HG03135 (cell line): ENCODE results near the gene MYO5A.
"Not testable (repeated sequence)": the region's sequence is repeated elsewhere in the genome, so short reads cannot be mapped to it uniquely, and the experiment has no call there.

Source experiments
- ATAC-seq: cut with Tn5 transposase; IDR thresholded peaks from one replicate; pipeline ENCODE4 v1.9.1; 2021; ENCODE audit warnings: mild to moderate bottlenecking, moderate library complexity; ENCODE audit not compliant: unreplicated experiment

The MYO5A gene

GRCh38 chr15:52546031-52546751 lies 17.5 kb upstream of the MYO5A start:
- ATAC-seq = no peak

DNA sequence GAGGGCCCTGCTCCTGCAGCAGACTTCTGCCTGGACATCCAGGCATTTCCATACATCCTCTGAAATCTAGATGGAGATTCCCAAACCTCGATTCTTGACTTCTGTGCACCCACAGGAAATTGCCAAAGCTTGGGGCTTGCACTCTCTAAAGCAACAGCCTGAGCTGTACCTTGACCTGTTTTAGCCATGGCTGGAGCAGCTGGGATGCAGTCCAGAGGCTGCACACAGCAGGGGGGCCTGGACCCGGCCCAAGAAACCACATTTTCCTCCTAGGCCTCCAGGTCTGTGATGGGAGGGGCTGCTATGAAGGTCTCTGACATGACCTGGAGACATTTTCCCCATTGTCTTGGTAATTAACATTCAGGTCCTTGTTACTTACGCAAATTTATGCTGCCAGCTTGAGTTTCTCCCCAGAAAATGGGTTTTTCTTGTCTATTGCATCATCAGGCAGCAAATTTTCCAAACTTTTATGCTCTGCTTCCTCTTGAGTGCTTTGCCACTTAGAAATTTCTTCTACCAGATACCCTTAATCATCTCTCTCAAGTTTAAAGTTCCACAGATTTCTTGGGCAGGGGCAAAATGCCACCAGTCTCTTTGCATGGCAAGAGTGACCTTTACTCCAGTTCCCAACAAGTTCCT lies 11.8 kb upstream of the MYO5A start:
- ATAC-seq = no peak

- no peak for ATAC-seq
Observed at GRCh38 chr15:52537459-52537858, 8.8 kb upstream of the MYO5A start.

DNA sequence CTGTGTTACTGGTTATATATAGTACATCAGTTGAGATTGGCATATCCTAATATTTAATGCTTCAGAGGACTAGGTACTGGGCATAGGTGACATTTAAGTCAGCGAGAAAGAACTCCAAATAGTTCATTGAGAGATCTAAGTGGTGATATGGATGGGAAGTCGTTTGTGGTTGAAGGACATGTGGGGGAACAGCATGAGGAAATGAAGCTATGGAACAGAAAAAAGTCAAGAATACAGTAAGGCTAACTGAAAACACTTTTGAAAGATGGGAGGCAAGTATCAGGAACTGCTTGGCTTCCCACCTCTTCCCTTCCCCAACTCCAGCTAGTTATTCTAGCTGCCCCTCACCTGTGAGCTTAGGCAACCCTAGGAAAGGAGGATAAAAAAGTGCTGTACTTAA lies 3.7 kb upstream of the MYO5A start:
- no peak for ATAC-seq

- ATAC-seq = no peak
Observed at GRCh38 chr15:52529940-52530339, 1.3 kb upstream of the MYO5A start.

GRCh38 chr15:52529341-52529924 lies 753 bp upstream of the MYO5A start:
- ATAC-seq = no peak

- ATAC-seq = peak; percentile 9
Observed at GRCh38 chr15:52527911-52528563, 643 bp downstream of the MYO5A start.

DNA sequence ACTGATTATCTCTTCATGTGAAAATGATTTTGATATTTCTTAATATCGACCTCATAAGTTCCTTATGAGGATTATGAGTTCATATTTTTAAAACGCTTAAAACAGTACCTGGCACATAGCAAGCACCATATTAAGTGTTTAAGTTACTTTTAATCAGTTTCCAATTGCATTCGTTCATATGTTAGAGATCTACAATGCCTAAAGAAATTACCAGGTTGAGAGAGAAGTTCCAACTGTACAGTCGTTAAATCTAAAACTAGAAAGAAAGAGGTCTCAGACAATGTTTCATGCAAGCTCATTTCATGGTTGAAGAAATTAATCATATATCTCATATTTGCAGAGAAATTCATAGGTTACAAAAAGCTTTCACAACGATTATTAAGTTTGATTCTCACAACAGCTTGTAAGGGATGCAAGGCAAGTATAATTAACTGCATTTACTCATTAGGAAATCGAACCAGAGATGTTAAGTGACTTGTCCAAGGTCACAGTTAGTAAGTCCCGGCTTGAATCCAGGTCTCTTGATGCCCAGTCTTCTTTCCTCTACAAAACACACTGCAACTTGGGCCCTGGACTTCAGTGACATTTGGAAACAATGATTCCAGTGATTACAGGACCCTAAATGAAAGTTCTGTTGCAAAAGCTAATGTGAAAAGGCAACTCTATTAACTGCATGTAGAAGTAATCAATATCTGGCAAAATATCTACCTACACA lies 1.3 kb downstream of the MYO5A start:
- no peak for ATAC-seq

DNA sequence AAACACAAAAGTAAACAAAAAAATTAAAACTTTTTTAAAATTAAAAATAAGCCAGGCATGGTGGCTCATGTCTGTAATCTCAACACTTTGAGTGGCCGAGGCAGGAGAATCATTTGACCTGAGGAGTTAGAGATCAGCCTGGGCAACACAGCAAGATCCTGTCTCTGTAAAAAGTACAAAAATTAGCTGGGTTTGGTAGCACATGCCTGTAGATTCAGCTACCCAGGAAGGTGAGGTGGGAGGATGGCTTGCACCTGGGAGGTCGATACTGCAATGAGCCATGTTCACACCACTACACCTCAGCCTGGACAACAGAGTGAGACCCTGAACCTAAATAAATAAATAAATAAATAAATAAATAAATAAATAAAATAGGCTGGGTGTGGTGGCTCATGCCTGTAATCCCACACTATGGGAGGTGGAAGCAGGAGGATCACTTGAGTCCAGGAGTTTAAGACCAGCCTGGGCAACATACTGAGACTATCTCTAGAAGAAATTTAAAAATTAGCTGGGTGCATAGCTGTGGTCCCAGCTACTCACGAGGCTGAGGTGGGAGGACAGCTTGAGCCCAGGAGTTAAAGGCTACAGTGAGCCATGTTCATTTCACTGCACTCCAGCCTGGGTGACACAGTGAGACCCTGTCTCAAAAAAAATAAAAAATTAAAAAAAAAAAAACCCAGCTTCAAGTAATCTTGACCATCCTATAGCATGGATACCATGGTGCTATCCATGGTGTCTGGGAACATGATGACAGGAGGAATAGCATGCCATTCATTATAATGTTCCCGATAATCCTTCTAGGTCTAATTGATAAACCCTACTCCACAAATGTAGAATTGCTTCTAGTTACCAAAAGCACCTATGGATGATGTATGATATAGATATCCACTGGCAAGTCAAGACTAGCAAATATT lies 4.2 kb downstream of the MYO5A start:
- no peak for ATAC-seq

GRCh38 chr15:52523647-52524046 lies 5.0 kb downstream of the MYO5A start:
- no peak for ATAC-seq

DNA sequence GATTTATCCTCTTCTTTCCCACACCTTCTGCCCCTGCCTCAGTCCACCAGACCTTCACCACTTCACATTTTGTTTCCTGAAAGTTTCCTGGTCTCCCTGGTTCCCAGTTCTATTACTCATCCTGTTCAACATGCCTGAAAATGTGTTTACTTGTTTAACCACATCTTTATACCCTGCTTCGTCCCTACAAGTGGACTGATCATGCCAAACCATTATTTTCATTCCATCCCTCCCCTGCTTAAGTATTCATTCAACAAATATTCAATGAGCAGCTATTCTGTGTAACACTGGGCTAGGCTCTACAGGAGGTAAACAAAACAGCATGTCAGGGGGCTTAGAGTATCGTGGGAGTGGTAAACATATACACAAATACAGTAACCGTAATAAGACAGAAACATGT lies 5.5 kb downstream of the MYO5A start:
- no peak for ATAC-seq

- no peak for ATAC-seq
Observed at GRCh38 chr15:52521682-52522081, 7.0 kb downstream of the MYO5A start.

DNA sequence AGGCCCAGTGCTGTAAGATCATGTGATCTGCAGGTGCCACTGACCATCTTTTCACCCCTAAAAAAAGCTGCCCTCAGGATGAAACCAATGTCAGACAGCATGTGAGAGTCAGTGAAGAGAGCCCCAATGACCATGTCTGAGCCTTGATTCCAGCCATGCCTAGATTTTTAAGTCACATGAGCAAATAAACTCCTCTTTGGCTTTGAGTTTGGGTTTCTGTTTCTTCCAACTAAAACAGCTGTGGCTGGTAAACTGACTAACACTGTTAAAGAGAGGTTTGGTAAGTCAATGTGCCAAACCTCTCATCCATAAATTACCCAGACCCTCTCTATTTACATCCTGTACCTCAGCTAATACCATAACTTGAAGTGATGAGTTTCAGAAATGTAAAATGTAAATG lies 8.3 kb downstream of the MYO5A start:
- ATAC-seq = no peak

- no peak for ATAC-seq
Observed at GRCh38 chr15:52518487-52519371, 10.0 kb downstream of the MYO5A start.

GRCh38 chr15:52517014-52517413 lies 11.7 kb downstream of the MYO5A start:
- ATAC-seq = no peak

DNA sequence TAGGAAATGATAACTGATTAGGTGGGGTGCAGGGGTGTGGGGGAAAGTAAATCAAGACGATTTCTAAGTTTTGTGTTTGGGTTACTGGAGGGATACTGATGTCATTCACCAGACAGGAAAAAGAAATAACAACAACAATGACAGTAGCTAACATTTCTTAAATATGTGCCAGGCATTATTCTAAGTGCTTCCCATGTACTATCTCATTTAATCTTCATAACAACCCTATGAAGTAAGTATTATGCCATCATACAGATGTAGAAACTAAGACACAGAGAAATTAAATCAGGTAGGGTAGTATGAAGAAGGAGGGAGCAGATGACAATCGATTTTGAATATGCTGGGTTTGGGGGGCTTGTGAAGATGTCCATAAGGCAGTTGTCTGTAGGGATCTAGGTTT lies 13.3 kb downstream of the MYO5A start:
- ATAC-seq = no peak

DNA sequence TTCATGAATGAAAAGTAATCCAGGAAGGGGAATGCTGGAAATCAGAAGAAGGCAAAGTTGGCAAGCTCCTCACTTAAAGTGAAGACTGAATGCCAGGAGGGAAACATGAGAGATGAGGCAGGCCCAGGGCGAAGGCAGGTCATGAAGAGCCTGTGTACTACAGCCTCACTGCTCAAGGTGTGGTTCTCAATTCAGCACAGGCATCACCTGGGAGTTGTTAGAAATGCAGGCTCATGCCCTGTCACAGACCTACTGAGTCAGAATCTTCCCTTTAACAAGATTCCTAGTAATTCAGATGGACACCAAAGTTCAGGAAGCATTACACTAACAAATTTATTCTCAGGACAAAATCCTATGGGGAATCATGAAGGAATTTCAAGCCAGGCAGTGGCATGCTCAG lies 14.2 kb downstream of the MYO5A start:
- ATAC-seq = no peak

DNA sequence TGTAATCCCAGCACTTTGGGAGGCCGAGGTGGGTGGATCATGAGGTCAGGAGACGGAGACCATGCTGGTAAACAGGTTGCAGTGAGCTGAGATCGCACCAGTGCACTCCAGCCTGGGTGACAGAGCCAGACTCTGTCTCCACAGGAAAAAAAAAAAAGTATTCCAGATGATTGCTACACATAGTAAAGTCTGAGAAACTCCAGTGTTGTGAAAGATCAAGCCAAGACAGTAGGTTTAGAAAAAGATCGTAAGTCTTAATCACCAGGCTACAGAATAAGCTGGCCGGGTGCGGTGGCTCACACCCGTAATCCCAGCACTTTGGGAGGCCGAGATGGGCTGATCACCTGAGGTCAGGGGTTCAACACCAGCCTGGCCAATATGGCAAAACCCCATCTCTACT lies 15.8 kb downstream of the MYO5A start:
- ATAC-seq = not testable (repeated sequence)

DNA sequence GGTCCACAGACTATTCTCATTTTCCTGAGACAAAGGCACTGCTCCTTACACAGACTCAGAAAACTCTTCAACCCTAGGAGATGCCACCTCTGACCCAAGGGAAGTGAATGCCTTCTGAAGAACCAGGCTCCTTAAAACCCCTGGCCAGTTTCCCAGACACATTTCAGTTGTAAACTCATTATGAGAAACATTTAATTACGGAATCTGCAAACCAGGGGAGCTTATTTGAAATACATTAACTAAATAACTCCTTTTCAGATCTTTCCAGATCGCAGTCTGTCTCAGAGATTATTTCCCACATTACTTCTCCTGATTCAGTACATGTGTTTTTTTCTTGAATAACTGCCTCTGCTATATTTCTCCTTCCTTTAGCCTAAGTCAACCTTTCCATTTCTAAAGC lies 17.6 kb downstream of the MYO5A start:
- ATAC-seq = no peak
